Loucy (cell line): ENCODE data around the gene PROM2.

ENCODE experiments used
- EZH2phosphoT487 ChIP-seq: fragments of 200-600 bp; IDR thresholded peaks from 2 replicates; pipeline ENCODE4 v1.6.1; 2018; ENCODE audit warnings: antibody characterized with exemption, mild to moderate bottlenecking, moderate library complexity, borderline replicate concordance
- TF ChIP-seq, protein P1 (sequence below): fragments of 200-600 bp; sonication (generic); conservative IDR thresholded peaks from 2 replicates; pipeline ENCODE4 v1.5.1; 2014; ENCODE audit warnings: mild to moderate bottlenecking, antibody characterized with exemption, low read length

DNA sequence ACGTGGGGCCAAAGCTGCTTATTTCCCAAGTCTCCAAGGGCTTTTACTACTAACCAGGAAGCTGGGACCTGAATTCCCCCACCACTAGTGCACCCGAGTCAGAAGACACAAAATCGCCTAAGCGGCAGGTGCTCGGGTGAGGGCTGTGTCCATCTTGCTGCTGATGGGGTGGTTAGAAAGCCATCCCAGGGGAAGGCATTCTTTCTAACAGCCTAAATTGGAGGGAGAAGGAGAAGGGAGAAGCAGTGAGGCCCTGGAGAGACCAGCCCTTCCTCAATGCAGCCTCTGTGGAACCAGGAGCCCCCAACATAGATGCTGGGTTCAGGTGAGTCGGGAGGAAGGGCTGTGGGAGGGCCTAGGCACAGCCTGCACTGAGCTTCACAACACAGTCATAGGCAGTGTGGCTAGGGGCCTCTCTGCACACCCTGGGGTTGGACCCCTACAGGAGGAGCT is 1.9 kb upstream of the PROM2 start:
- TF ChIP-seq, protein P1, sequence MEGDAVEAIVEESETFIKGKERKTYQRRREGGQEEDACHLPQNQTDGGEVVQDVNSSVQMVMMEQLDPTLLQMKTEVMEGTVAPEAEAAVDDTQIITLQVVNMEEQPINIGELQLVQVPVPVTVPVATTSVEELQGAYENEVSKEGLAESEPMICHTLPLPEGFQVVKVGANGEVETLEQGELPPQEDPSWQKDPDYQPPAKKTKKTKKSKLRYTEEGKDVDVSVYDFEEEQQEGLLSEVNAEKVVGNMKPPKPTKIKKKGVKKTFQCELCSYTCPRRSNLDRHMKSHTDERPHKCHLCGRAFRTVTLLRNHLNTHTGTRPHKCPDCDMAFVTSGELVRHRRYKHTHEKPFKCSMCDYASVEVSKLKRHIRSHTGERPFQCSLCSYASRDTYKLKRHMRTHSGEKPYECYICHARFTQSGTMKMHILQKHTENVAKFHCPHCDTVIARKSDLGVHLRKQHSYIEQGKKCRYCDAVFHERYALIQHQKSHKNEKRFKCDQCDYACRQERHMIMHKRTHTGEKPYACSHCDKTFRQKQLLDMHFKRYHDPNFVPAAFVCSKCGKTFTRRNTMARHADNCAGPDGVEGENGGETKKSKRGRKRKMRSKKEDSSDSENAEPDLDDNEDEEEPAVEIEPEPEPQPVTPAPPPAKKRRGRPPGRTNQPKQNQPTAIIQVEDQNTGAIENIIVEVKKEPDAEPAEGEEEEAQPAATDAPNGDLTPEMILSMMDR, result no peak
- TF ChIP-seq EZH2phosphoT487, result no peak
